Tibial nerve (tissue), 4 donors: Measurements from ENCODE around the gene CFAP43. TPM values are rescaled to one million over a fixed set of nuclear protein-coding genes. Genes with fewer than 3 reads are reported as not detected.

Source experiments
- DNase-seq, 2 donors: peaks; one replicate each; pipeline ENCODE4 v3.0.0-alpha.2; 2019; ENCODE audit warnings: low spot score in 2 of 2
- H3K27ac ChIP-seq, 4 donors: fragments of 200-600 bp; sonication (generic) in 3 of 4; one replicate each; pipeline ENCODE4 v1.5.1; 2017 to 2019; ENCODE audit warnings: mild to moderate bottlenecking in 1 of 4
- H3K27me3 ChIP-seq, 2 donors: fragments of 200-600 bp; sonication (generic) in 1 of 2; one replicate each; pipeline versions ENCODE4 v1.5.1 to v1.6.0; 2017 to 2019
- H3K36me3 ChIP-seq, 3 donors: fragments of 200-600 bp; sonication (generic); one replicate each; pipeline ENCODE4 v1.5.1; 2018 to 2019
- H3K4me1 ChIP-seq, 4 donors: fragments of 200-600 bp; sonication (generic) in 3 of 4; one replicate each; pipeline ENCODE4 v1.5.1; 2017 to 2019
- H3K4me3 ChIP-seq, 4 donors: fragments of 200-600 bp; sonication (generic) in 3 of 4; one replicate each; pipeline ENCODE4 v1.5.1; 2017 to 2019; ENCODE audit warnings: mild to moderate bottlenecking in 1 of 4, moderate library complexity in 1 of 4
- H3K9me3 ChIP-seq, 4 donors: fragments of 200-600 bp; sonication (generic) in 3 of 4; one replicate each; pipeline ENCODE4 v1.5.1; 2017 to 2019
- EP300 ChIP-seq, 2 donors: sonication (generic); formaldehyde crosslinking; IDR thresholded peaks; one replicate each; pipeline ENCODE4 v1.6.1; 2017; ENCODE audit warnings: antibody characterized with exemption in 2 of 2, mild to moderate bottlenecking in 1 of 2
- POLR2A ChIP-seq, 2 donors: fragments of 450-650 bp; IDR thresholded peaks; one replicate each; pipeline ENCODE4 v1.6.1; 2017; ENCODE audit warnings: antibody characterized with exemption in 2 of 2, mild to moderate bottlenecking in 2 of 2, moderate library complexity in 2 of 2
- WGBS, 2 donors: methylation state at CpG; one replicate each; pipeline ENCODE4 v1.1.5; 2018; 5-methylcytosine and 5-hydroxymethylcytosine counted together
- total RNA-seq, 4 donors: library from RNA; depleted of rRNA; stranded (reverse); fragments of >200 nt; gene quantifications; one replicate each; pipeline ENCODE4 v1.1.0, GENCODE V29; 2016
- TF ChIP-seq, protein P1 (sequence below), 5 experiments: fragments of 200-600 bp in 3 of 5; fragments of 450-650 bp in 2 of 5; sonication (generic) in 3 of 5; IDR thresholded peaks; one replicate each; pipeline ENCODE4 v1.5.1; 2016 to 2019; ENCODE audit warnings: antibody characterized with exemption in 5 of 5, mild to moderate bottlenecking in 3 of 5, moderate library complexity in 2 of 5

CFAP43 gene
- total RNA-seq, 4 donors from 2014 or later, result 0.30 to 4.3 (median 2.5) TPM

DNA sequence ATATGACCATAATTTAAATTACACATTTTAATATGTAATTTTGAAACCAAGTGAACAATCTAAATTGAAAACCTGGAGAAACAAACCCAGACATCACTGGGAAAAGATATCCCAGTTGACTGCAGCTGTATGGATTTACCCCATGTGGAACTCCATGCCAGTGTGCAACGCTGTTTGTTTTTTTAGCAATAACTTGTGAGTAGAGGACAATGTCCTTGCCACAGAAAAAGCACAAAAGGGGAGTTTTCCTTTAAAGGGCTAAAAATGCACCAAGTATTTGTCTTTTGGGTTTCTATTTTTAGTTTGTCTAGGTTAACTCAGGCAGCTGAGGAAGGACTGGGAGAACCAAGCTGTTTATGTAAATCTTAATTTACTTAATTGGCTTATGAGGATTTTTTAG, 131.4 kb downstream of the CFAP43 start:
- H3K36me3 ChIP-seq, result no peaks in the 10 kb centered on the region
- TF ChIP-seq EP300 (IDR thresholded peaks at IDR 0.05) (no peak), POLR2A (IDR thresholded peaks at IDR 0.05) (no peak)
- TF ChIP-seq, protein P1, sequence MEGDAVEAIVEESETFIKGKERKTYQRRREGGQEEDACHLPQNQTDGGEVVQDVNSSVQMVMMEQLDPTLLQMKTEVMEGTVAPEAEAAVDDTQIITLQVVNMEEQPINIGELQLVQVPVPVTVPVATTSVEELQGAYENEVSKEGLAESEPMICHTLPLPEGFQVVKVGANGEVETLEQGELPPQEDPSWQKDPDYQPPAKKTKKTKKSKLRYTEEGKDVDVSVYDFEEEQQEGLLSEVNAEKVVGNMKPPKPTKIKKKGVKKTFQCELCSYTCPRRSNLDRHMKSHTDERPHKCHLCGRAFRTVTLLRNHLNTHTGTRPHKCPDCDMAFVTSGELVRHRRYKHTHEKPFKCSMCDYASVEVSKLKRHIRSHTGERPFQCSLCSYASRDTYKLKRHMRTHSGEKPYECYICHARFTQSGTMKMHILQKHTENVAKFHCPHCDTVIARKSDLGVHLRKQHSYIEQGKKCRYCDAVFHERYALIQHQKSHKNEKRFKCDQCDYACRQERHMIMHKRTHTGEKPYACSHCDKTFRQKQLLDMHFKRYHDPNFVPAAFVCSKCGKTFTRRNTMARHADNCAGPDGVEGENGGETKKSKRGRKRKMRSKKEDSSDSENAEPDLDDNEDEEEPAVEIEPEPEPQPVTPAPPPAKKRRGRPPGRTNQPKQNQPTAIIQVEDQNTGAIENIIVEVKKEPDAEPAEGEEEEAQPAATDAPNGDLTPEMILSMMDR (IDR thresholded peaks at IDR 0.05), result no peak
- no peak for DNase-seq
- no peaks in the 10 kb centered on the region for H3K4me1 ChIP-seq
- no peaks in the 10 kb centered on the region for H3K27me3 ChIP-seq
- H3K27ac ChIP-seq, result no peak overlapping the region
- WGBS, 2 donors, result 0% methylated on average over 1 of the region's 1 CpG
- peaks cover 0 to 8% (median 0%) of the 10 kb centered on the region in 4 donors for H3K9me3 ChIP-seq
- no peak overlapping the region for H3K4me3 ChIP-seq

DNA sequence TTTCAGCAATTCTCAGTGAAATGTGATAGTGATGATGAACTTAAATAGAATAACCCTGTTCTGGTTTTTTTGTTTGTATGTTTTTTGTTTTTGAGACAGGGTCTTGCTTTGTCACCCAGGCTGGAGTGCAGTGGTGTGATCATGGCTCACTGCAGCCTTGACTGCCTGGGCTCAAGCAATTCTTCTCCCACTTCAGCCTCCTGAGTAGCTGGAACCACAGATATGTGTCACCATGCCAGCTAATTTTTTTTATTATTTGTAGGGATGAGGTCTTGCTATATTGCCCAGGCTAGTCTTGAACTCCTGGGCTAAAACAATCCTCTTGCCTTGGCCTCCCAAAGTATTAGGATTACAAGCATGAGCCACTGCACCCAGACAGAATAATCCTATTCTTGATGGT, 132.2 kb downstream of the CFAP43 start:
- no peaks in the 10 kb centered on the region for H3K27me3 ChIP-seq
- no peak overlapping the region for H3K27ac ChIP-seq
- TF ChIP-seq POLR2A (IDR thresholded peaks at IDR 0.05) (no peak), EP300 (IDR thresholded peaks at IDR 0.05) (no peak)
- TF ChIP-seq, protein P1 (IDR thresholded peaks at IDR 0.05), result no peak
- no peaks in the 10 kb centered on the region for H3K4me1 ChIP-seq
- DNase-seq, result no peak
- peaks cover 0 to 8% (median 0%) of the 10 kb centered on the region in 4 donors for H3K9me3 ChIP-seq
- H3K4me3 ChIP-seq, result no peak overlapping the region
- H3K36me3 ChIP-seq, result no peaks in the 10 kb centered on the region

DNA sequence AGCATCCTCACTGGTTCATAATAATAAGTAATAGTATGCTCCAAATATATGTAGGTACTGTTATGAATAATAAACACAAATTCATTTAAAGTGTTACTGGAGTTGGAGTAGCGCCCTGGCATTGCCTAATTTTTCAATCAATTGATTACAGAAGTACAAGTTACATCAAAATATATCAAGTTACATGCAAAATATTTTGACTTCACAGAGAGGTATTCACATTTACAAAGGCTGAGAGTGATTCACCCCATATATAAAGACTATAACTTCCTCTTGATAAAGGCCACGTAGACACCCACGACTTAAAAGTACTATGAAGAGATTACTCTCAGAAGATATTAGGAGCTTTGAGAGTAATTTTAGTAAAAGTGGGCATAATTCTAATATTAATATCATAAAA, 132.9 kb downstream of the CFAP43 start:
- Histone ChIP-seq H3K4me3 (no peak overlapping the region), H3K27ac (no peak overlapping the region), H3K9me3 (peaks cover 0 to 8% (median 0%) of the 10 kb centered on the region in 4 donors), H3K4me1 (no peaks in the 10 kb centered on the region), H3K36me3 (no peaks in the 10 kb centered on the region), H3K27me3 (no peaks in the 10 kb centered on the region)
- TF ChIP-seq EP300 (IDR thresholded peaks at IDR 0.05) (no peak), POLR2A (IDR thresholded peaks at IDR 0.05) (no peak)
- TF ChIP-seq, protein P1 (IDR thresholded peaks at IDR 0.05), result no peak
- no peak for DNase-seq
- WGBS, 2 donors, result 81 to 82% methylated on average over 3 of the region's 3 CpGs

DNA sequence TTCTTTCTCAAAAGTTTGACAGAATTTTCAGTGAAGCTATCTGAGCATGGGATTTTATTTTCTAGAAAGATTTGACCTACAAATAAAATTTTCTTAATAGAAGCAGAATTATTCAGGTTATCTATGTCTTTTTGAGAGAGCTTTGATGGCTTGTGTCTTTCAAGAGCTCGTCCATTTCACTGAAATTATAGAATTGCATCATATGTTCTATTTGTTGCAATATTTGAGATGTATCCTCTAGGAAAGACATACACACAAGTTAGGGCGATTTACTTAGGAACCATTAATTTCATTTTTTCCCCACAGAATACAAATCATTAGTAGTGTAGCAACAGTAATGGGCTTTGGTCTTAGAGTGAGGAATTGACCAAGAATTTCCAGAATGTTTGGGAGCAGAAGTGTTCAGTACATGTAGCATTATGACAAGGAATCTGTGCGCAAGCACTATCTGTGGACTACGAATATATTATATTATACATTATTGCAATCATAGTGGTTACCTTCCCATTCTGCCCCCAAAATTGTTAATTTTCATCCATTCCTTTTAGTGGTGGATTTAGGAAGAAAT, 133.7 kb downstream of the CFAP43 start:
- H3K27me3 ChIP-seq, result no peaks in the 10 kb centered on the region
- H3K27ac ChIP-seq, result no peak overlapping the region
- H3K4me3 ChIP-seq, result no peak overlapping the region
- WGBS, 2 donors, result 91 to 93% methylated on average over 4 of the region's 4 CpGs
- no peaks in the 10 kb centered on the region for H3K36me3 ChIP-seq
- H3K9me3 ChIP-seq, result peaks cover 0 to 8% (median 0%) of the 10 kb centered on the region in 4 donors
- no peaks in the 10 kb centered on the region for H3K4me1 ChIP-seq
- no peak for DNase-seq
- TF ChIP-seq POLR2A (IDR thresholded peaks at IDR 0.05) (no peak), EP300 (IDR thresholded peaks at IDR 0.05) (no peak)
- TF ChIP-seq, protein P1 (IDR thresholded peaks at IDR 0.05), result no peak

DNA sequence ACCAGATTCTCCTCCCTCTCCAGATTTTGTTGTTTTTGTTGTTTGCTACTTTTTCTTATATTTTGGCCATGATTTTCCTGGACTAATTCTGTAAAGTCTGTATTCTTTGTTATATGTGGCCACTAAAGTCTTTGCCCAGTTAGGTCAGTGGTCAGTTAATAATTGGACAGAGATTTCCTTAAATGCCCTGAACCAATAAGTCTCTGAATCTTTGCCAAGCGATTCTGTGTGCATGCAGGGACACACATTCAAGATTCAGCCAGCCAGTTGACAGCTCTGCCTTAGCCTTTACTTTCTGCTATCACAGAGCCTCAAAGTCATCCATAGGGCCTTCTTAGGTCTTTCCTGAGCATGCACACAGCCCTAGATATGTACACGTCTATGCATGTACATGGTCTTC, 135.5 kb downstream of the CFAP43 start:
- Histone ChIP-seq H3K4me1 (no peaks in the 10 kb centered on the region), H3K9me3 (peaks cover 0 to 8% (median 0%) of the 10 kb centered on the region in 4 donors), H3K27me3 (no peaks in the 10 kb centered on the region), H3K27ac (no peak overlapping the region), H3K36me3 (no peaks in the 10 kb centered on the region), H3K4me3 (no peak overlapping the region)
- TF ChIP-seq EP300 (IDR thresholded peaks at IDR 0.05) (no peak), POLR2A (IDR thresholded peaks at IDR 0.05) (no peak)
- TF ChIP-seq, protein P1 (IDR thresholded peaks at IDR 0.05), result no peak
- 89 to 95% methylated on average over 2 of the region's 2 CpGs for WGBS, 2 donors
- DNase-seq, result no peak
